Breast epithelium (tissue), 3 donors: ENCODE results near the gene NYAP2.

Experiments
- CTCF ChIP-seq, 3 donors: fragments of 450-650 bp; IDR thresholded peaks; one replicate each; pipeline ENCODE4 v1.5.1; 2016 to 2017; ENCODE audit warnings: antibody characterized with exemption in 3 of 3, mild to moderate bottlenecking in 3 of 3, moderate library complexity in 3 of 3
- POLR2A ChIP-seq: fragments of 450-650 bp; IDR thresholded peaks from one replicate; pipeline ENCODE4 v1.6.1; 2016; ENCODE audit warnings: antibody characterized with exemption, mild to moderate bottlenecking, moderate library complexity
- POLR2AphosphoS5 ChIP-seq, 3 donors: sonication (generic); formaldehyde crosslinking; IDR thresholded peaks; one replicate each; pipeline ENCODE4 v1.6.1; 2017; ENCODE audit warnings: antibody characterized with exemption in 3 of 3

GRCh38 chr2:225354281-225354774 is 45.2 kb upstream of the NYAP2 start:
- TF ChIP-seq CTCF (IDR thresholded peaks at IDR 0.05) (no peak), POLR2A (no peak), POLR2AphosphoS5 (IDR thresholded peaks at IDR 0.05) (no peak)
